Measurements from ENCODE around the gene BNC2.

Gene BNC2

GRCh38 chr9:16595227-16595626 is 275.2 kb downstream of the BNC2 start:
- H3K36me3 Mint-ChIP-seq (ENCODE audit: low read depth), result no peaks in the 10 kb centered on the region
- H3K9me3 Mint-ChIP-seq, result no peaks in the 10 kb centered on the region
- no peak for DNase-seq
- no peak overlapping the region for H3K27ac Mint-ChIP-seq
- H3K4me1 Mint-ChIP-seq, result peaks cover 22% of the 10 kb centered on the region
- no peak for TF ChIP-seq CTCF (IDR thresholded peaks at IDR 0.05)
- H3K27me3 Mint-ChIP-seq (ENCODE audit: low read depth, poor library complexity), result peaks cover 3% of the 10 kb centered on the region
- no peak overlapping the region for H3K4me3 Mint-ChIP-seq

GRCh38 chr9:16594787-16595186 is 275.7 kb downstream of the BNC2 start:
- Mint-ChIP-seq H3K27me3 (ENCODE audit: low read depth, poor library complexity) (peaks cover 3% of the 10 kb centered on the region), H3K4me1 (peaks cover 22% of the 10 kb centered on the region), H3K36me3 (ENCODE audit: low read depth) (no peaks in the 10 kb centered on the region), H3K9me3 (no peaks in the 10 kb centered on the region), H3K4me3 (no peak overlapping the region), H3K27ac (no peak overlapping the region)
- no peak for DNase-seq
- TF ChIP-seq CTCF (IDR thresholded peaks at IDR 0.05), result no peak

GRCh38 chr9:16593746-16594145 is 276.7 kb downstream of the BNC2 start:
- H3K36me3 Mint-ChIP-seq (ENCODE audit: low read depth), result no peaks in the 10 kb centered on the region
- DNase-seq, result no peak
- peaks cover 22% of the 10 kb centered on the region for H3K4me1 Mint-ChIP-seq
- no peak overlapping the region for H3K27ac Mint-ChIP-seq
- no peaks in the 10 kb centered on the region for H3K9me3 Mint-ChIP-seq
- H3K27me3 Mint-ChIP-seq (ENCODE audit: low read depth, poor library complexity), result peaks cover 3% of the 10 kb centered on the region
- TF ChIP-seq CTCF (IDR thresholded peaks at IDR 0.05), result no peak
- no peak overlapping the region for H3K4me3 Mint-ChIP-seq

GRCh38 chr9:16591092-16591491 is 279.4 kb downstream of the BNC2 start:
- TF ChIP-seq CTCF (IDR thresholded peaks at IDR 0.05), result no peak
- no peak overlapping the region for H3K27ac Mint-ChIP-seq

GRCh38 chr9:16585591-16585990 is 284.9 kb downstream of the BNC2 start:
- no peak overlapping the region for H3K4me3 Mint-ChIP-seq
- no peak for TF ChIP-seq CTCF (IDR thresholded peaks at IDR 0.05)
- H3K9me3 Mint-ChIP-seq, result no peaks in the 10 kb centered on the region
- H3K36me3 Mint-ChIP-seq (ENCODE audit: low read depth), result no peaks in the 10 kb centered on the region
- DNase-seq, result no peak
- peaks cover 8% of the 10 kb centered on the region for H3K27me3 Mint-ChIP-seq (ENCODE audit: low read depth, poor library complexity)
- H3K4me1 Mint-ChIP-seq, result peaks cover 27% of the 10 kb centered on the region
- H3K27ac Mint-ChIP-seq, result no peak overlapping the region

More at GRCh38 chr9:16591092-16591491, 279.4 kb downstream of the BNC2 start:
- Mint-ChIP-seq H3K4me1 (peaks cover 27% of the 10 kb centered on the region), H3K36me3 (ENCODE audit: low read depth) (no peaks in the 10 kb centered on the region), H3K27me3 (ENCODE audit: low read depth, poor library complexity) (peaks cover 3% of the 10 kb centered on the region), H3K4me3 (no peak overlapping the region), H3K9me3 (no peaks in the 10 kb centered on the region)
- DNase-seq, result no peak

GRCh38 chr9:16579872-16580432 is 290.5 kb downstream of the BNC2 start:
- H3K4me1 Mint-ChIP-seq, result peaks cover 25% of the 10 kb centered on the region
- no peak for DNase-seq
- H3K9me3 Mint-ChIP-seq, result no peaks in the 10 kb centered on the region
- no peak overlapping the region for H3K4me3 Mint-ChIP-seq
- TF ChIP-seq CTCF (IDR thresholded peaks at IDR 0.05), result no peak
- no peaks in the 10 kb centered on the region for H3K36me3 Mint-ChIP-seq (ENCODE audit: low read depth)
- H3K27ac Mint-ChIP-seq, result no peak overlapping the region
- H3K27me3 Mint-ChIP-seq (ENCODE audit: low read depth, poor library complexity), result peaks cover 8% of the 10 kb centered on the region
